ENCODE results near the gene ASXL2. TPM values are rescaled to one million over a fixed set of nuclear protein-coding genes. Genes with fewer than 3 reads are reported as not detected.

Gene ASXL2
- total and polyA plus RNA-seq, 2 of the 13 experiments (the other 11 are each of a cell fraction or from before 2014, with no cell fraction given): 12.1 to 19.2 TPM

DNA sequence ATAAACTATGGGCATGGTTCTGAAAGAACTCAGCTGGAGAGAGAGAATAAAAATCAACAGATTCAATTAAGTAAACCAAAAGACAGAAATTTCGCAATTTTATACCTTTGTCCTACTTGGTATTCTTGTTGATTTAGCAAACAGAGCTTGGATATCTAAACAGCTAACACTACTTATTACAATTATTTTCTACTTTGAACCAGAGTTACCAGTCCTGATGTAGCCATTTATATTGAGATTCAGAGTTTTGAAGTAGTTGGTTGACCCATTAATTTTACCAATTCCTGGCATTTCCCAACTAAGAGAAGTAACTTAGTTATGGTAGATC lies 48.9 kb downstream of the ASXL2 start (continued):
- TF ChIP-seq, protein P1, sequence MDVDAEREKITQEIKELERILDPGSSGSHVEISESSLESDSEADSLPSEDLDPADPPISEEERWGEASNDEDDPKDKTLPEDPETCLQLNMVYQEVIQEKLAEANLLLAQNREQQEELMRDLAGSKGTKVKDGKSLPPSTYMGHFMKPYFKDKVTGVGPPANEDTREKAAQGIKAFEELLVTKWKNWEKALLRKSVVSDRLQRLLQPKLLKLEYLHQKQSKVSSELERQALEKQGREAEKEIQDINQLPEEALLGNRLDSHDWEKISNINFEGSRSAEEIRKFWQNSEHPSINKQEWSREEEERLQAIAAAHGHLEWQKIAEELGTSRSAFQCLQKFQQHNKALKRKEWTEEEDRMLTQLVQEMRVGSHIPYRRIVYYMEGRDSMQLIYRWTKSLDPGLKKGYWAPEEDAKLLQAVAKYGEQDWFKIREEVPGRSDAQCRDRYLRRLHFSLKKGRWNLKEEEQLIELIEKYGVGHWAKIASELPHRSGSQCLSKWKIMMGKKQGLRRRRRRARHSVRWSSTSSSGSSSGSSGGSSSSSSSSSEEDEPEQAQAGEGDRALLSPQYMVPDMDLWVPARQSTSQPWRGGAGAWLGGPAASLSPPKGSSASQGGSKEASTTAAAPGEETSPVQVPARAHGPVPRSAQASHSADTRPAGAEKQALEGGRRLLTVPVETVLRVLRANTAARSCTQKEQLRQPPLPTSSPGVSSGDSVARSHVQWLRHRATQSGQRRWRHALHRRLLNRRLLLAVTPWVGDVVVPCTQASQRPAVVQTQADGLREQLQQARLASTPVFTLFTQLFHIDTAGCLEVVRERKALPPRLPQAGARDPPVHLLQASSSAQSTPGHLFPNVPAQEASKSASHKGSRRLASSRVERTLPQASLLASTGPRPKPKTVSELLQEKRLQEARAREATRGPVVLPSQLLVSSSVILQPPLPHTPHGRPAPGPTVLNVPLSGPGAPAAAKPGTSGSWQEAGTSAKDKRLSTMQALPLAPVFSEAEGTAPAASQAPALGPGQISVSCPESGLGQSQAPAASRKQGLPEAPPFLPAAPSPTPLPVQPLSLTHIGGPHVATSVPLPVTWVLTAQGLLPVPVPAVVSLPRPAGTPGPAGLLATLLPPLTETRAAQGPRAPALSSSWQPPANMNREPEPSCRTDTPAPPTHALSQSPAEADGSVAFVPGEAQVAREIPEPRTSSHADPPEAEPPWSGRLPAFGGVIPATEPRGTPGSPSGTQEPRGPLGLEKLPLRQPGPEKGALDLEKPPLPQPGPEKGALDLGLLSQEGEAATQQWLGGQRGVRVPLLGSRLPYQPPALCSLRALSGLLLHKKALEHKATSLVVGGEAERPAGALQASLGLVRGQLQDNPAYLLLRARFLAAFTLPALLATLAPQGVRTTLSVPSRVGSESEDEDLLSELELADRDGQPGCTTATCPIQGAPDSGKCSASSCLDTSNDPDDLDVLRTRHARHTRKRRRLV (CRISPR knock-in tag; IDR thresholded peaks at IDR 0.05): no peak
- TF ChIP-seq SMAD3 (CRISPR knock-in tag; IDR thresholded peaks at IDR 0.05): 0 out of 2 replicates have a peak, but pooled peaks have one; percentile 9
- TF ChIP-seq RXRB (CRISPR knock-in tag; IDR thresholded peaks at IDR 0.05; ENCODE audit: borderline replicate concordance): peak; percentile 82; the same call in 1 of the 2 replicates
- no peak for TF ChIP-seq ZNF780A (CRISPR knock-in tag; IDR thresholded peaks at IDR 0.05)
- TF ChIP-seq, protein P2, sequence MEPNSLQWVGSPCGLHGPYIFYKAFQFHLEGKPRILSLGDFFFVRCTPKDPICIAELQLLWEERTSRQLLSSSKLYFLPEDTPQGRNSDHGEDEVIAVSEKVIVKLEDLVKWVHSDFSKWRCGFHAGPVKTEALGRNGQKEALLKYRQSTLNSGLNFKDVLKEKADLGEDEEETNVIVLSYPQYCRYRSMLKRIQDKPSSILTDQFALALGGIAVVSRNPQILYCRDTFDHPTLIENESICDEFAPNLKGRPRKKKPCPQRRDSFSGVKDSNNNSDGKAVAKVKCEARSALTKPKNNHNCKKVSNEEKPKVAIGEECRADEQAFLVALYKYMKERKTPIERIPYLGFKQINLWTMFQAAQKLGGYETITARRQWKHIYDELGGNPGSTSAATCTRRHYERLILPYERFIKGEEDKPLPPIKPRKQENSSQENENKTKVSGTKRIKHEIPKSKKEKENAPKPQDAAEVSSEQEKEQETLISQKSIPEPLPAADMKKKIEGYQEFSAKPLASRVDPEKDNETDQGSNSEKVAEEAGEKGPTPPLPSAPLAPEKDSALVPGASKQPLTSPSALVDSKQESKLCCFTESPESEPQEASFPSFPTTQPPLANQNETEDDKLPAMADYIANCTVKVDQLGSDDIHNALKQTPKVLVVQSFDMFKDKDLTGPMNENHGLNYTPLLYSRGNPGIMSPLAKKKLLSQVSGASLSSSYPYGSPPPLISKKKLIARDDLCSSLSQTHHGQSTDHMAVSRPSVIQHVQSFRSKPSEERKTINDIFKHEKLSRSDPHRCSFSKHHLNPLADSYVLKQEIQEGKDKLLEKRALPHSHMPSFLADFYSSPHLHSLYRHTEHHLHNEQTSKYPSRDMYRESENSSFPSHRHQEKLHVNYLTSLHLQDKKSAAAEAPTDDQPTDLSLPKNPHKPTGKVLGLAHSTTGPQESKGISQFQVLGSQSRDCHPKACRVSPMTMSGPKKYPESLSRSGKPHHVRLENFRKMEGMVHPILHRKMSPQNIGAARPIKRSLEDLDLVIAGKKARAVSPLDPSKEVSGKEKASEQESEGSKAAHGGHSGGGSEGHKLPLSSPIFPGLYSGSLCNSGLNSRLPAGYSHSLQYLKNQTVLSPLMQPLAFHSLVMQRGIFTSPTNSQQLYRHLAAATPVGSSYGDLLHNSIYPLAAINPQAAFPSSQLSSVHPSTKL (CRISPR knock-in tag; IDR thresholded peaks at IDR 0.05): peak; percentile 42; the same call in 1 of the 2 replicates
- TF ChIP-seq NRL (CRISPR knock-in tag; IDR thresholded peaks at IDR 0.05; ENCODE audit: borderline replicate concordance): no peak
- TF ChIP-seq ZBTB20 (CRISPR knock-in tag; IDR thresholded peaks at IDR 0.05; ENCODE audit: borderline replicate concordance, low read depth): no peak
- TF ChIP-seq CEBPB (IDR thresholded peaks at IDR 0.05; ENCODE audit: borderline replicate concordance, low read depth, low read length): peak; percentile 93
- TF ChIP-seq MED1 (CRISPR knock-in tag; IDR thresholded peaks at IDR 0.05): 0 out of 2 replicates have a peak, but pooled peaks have one; percentile 9
- 0 out of 2 replicates have a peak, but pooled peaks have one; percentile 6 for TF ChIP-seq SIX1 (CRISPR knock-in tag; IDR thresholded peaks at IDR 0.05; ENCODE audit: borderline replicate concordance)
- 0 out of 2 replicates have a peak, but pooled peaks have one; percentile 8 for TF ChIP-seq HOXA5 (CRISPR knock-in tag; IDR thresholded peaks at IDR 0.05)
- TF ChIP-seq FOXA3 (CRISPR knock-in tag; IDR thresholded peaks at IDR 0.05): peak; percentile 65
- TF ChIP-seq ZNF335 (CRISPR knock-in tag; IDR thresholded peaks at IDR 0.05): no peak
- no peak for TF ChIP-seq ZNF292 (CRISPR knock-in tag; IDR thresholded peaks at IDR 0.05; ENCODE audit: borderline replicate concordance, low read depth)
- TF ChIP-seq CEBPG (CRISPR knock-in tag; IDR thresholded peaks at IDR 0.05): peak; percentile 78
- peak; percentile 98 for TF ChIP-seq PPARG (CRISPR knock-in tag; conservative IDR thresholded peaks at IDR 0.05)
- TF ChIP-seq MIXL1 (CRISPR knock-in tag; IDR thresholded peaks at IDR 0.05): 0 out of 2 replicates have a peak, but pooled peaks have one; percentile 26
